ENCODE results near the gene ZBTB18.
A peak's percentile ranks its signal among the peaks of the same experiment; 100 is the strongest.

Gene ZBTB18

DNA sequence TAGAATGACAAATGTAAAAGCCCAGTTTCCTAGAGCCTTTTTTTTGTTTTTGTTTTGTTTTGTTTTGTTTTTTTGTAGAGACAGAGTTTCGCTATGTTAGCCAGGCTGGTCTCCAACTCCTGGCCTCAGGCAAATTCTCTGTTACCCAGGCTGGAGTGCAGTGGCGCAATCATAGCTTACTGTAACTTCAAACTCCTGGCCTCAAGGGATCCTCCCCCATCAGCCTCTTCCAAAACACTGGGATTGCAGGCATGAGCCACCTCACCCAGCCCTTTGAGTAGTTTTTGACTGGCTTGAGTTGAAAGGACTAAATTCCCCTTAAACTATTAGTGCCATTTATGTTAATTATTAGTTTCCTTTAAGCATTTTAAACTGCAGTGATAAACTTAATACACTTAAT, 28.8 kb upstream of the ZBTB18 start:
- no peak for TF ChIP-seq CTCF (conservative IDR thresholded peaks at IDR 0.05; ENCODE audit: low read depth, low read length)
- DNase-seq (ENCODE audit: low read depth), result peak; percentile 19
- no peak overlapping the region for H3K4me3 ChIP-seq (ENCODE audit: low read depth, low read length)

DNA sequence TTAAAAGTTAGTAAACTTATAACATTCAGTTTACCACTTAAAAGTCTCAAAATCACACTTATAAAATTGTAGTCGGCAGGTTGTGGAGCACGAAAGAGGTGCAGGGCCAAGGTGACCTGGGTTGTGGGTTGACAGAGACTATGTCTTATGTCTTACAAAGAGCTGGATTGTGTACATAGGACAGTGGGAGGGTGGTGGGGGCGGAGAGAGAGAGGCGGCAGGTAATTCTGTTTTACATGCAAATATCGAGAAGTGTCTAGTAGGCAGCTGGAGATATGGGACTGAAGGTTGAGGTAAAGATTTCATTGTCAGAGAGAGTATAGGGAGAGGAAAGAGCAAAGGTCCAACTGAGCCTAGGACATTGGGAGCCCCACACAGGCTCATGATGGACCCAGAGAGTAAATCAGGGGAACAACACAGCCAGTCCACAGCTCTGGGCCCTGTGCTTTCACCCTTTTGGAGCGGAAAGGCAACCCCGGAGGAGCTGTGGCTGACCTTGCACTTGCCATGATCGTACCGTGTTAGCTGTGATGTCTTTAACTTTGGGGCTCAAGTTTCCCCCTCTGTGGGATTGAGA, 28.1 kb upstream of the ZBTB18 start:
- no peak for TF ChIP-seq CTCF (conservative IDR thresholded peaks at IDR 0.05; ENCODE audit: low read depth, low read length)
- no peak for DNase-seq (ENCODE audit: low read depth)
- no peak overlapping the region for H3K4me3 ChIP-seq (ENCODE audit: low read depth, low read length)

- no peak for TF ChIP-seq CTCF (conservative IDR thresholded peaks at IDR 0.05; ENCODE audit: low read depth, low read length)
- H3K4me3 ChIP-seq (ENCODE audit: low read depth, low read length), result no peak overlapping the region
- DNase-seq (ENCODE audit: low read depth), result no peak
These were observed 23.5 kb upstream of the ZBTB18 start for GRCh38 chr1:244027491-244028145.

DNA sequence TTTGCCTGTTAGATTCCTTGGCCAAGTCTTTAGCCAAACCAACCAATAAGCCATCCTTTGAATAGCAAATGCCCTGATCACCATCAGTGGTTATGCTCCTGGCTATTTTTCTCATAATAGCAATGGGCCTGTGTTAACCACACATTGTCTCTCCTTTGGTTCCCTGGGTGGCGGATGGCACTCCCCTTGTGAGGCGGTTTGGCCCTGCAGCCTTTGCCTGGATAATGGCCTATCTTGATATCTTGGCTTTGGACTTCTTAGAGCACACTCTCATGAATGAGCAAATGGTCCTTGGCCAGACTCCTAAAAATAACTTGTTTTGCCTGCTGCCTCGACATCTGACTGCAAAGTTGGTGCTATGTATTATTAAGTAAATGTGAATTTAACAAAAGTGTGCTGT, 22.4 kb upstream of the ZBTB18 start:
- no peak overlapping the region for H3K4me3 ChIP-seq (ENCODE audit: low read depth, low read length)
- no peak for TF ChIP-seq CTCF (conservative IDR thresholded peaks at IDR 0.05; ENCODE audit: low read depth, low read length)
- DNase-seq (ENCODE audit: low read depth), result no peak

GRCh38 chr1:244029124-244029523, 22.0 kb upstream of the ZBTB18 start:
- peak; percentile 34 for DNase-seq (ENCODE audit: low read depth)
- peak; percentile 31 for TF ChIP-seq CTCF (conservative IDR thresholded peaks at IDR 0.05; ENCODE audit: low read depth, low read length)
- H3K4me3 ChIP-seq (ENCODE audit: low read depth, low read length), result no peak overlapping the region

- DNase-seq (ENCODE audit: low read depth), result no peak
- no peak for TF ChIP-seq CTCF (conservative IDR thresholded peaks at IDR 0.05; ENCODE audit: low read depth, low read length)
- no peak overlapping the region for H3K4me3 ChIP-seq (ENCODE audit: low read depth, low read length)
These were observed 20.5 kb upstream of the ZBTB18 start for GRCh38 chr1:244030481-244031040.

DNA sequence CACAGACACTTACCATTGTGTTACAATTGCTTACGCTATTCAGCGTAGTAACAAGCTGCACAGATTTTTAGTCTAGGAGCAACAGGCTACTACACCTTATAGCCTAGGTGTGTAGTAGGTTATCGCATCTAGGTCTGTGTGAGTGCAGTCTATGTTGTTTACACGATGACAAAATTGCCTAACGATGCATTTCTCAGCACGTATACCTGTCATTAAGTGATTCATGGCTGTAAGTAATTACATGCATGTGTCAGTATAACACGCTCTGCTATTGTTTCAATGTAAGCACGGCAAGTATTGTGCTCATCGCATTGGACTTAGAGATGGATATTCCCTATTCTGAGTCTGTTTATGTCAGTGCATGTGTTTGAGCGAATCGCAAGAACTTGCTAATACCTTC, 15.7 kb upstream of the ZBTB18 start:
- DNase-seq (ENCODE audit: low read depth), result no peak
- H3K4me3 ChIP-seq (ENCODE audit: low read depth, low read length), result no peak overlapping the region
- TF ChIP-seq CTCF (conservative IDR thresholded peaks at IDR 0.05; ENCODE audit: low read depth, low read length), result no peak

Measured in choroid plexus epithelial cell (primary cell).